Left hindlimb (tissue), 1 donor: ENCODE measurements around the gene IRX3.
"Not testable (repeated sequence)": the region's sequence is repeated elsewhere in the genome, so short reads cannot be mapped to it uniquely, and the experiment has no call there.

Experiments used
- DNase-seq: peaks from one replicate; pipeline ENCODE4 v3.0.0-alpha.2; 2018

Gene IRX3

DNA sequence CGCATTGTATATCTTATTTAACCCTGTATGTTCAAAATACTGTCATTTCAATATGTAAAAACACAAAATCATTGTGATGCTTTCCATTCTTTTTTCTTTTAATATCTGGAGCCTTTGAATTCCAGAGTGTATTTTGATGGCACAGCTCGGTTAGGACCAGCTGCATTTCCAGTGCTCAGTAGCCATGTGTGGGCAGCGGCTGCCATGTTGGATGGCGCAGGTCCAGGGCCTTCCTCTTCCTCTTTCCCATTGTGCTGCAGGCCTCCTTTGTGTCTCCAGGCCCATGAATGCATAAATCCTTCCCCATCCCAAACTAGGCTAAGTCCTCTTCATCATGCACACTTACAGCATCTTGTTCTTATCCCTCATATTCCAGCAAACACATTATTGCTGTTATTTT lies 13.0 kb downstream of the IRX3 start:
- no peak for DNase-seq

DNA sequence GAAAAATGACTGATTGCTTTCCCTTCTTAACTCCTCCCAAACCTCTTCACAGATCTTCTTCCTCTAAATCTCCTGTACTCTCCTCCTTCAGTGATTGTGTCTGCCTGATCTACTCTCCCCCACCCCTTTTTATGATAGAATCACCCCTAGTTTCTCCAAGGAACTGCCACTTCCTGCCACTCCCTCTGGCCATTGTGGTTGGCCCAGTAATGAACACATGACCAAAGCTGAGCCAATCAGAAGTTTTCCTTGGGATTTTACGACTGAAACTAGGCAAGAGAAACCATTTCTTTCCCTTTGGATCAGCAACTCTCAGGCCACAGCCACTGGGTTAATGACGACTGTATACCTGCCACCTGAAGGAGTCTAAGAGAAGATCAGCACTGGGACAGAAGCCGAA lies 15.9 kb downstream of the IRX3 start:
- DNase-seq = no peak

DNA sequence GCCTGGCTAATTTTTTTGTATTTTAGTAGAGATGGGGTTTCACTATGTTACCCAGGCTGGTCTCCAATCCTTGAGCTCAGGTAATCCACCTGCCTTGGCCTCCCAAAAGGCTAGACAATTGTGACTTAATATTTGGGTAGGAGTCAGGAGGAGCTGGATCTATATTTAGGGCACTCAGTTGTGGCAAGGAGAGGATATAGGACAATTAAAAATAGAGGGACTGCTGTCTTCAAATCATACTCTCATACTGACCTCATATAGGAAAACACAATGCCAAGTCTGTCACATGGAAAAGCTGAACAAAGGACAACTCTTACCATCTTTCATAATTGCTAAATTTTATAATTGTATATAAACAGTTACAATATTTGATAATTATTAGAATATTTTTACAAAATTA lies 17.1 kb downstream of the IRX3 start:
- DNase-seq = no peak

DNA sequence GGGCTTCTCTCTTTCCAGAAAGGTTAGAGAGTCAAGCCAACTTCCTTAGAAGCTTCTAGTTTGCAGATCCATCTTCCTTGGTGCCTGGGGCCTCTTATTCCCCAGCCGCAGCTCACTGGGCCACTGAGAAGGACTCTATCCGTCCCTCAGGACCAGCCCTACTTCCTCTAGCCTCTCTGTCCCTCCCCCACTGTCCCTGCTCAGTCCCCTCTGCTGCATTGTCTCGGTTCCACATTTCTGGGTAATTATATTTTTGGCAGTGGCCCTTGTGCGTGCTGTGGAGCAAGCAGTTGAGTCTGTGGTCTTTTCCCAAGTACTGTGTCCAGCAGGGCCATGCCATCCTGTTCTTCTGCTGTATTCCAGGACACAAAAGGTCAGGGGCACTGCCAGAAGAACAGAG lies 17.8 kb downstream of the IRX3 start:
- DNase-seq = no peak

DNA sequence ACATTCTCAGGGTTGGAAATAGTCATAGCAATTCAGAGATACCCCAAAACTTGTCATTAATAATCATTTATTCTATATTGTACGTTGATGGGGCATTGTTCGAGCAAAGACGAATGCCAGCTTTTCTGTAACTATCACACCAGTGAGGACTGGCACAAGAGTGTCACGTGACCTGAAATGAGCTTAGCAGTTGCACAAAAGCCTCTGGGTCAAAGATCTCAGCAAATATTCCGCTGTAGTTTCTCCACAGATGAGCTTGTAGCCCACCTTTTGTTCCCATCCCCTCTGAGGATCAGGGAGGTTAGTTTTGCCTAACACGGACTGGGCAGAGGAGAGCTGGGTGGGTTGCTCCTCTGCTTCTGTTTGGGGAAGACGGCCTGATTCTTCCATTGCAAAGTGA lies 18.2 kb downstream of the IRX3 start:
- DNase-seq = no peak

DNA sequence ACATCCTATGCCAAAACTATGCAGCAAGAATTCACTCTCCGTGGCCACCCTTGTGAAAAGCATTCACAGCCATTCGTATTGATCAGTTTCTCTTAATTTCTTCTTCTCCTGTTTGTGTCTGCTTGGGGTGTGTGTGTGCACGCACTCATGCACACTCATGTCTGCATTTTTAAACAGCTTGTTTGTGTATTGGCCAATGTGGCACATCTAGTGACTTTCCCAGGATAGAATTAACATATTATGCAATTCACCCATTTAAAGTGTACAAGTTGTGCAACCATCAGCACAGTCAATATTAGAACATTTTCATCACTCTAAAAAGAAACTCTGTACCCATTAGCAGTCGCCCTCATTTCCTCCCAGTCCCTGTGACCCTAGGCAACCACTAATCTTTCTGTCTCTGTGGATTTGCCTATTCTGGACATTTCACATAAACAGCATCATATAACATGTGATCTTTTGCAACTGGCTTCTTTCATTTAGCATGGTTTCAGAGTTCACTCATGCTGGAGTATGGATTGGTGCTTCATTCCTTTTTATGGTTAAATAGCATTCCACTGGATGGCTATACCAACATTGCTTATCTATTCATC lies 20.1 kb downstream of the IRX3 start:
- no peak for DNase-seq

DNA sequence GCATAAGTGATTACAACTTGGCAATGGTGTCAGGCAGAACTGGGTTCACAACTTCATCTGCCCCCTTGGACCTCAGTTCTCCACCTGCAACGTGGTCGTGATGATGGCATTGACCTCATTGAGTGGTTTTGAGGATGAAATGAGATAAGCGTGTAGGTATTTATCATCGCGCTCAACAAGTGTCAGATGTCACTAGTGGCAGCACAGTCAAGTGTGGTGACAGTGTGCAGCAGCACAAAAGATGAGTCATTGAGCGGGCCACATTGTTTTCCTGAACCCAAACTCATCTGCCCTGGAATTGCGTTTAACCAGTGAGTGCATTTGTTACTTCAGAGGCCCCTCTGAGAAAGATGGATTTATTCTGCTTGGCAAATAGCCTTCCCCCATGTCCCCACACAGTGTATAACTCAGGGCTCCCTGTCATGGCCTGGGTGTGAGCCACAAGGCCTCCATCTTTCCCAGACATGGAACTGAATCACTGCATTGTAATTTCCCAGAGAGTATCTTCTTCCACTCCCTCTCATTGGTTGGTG lies 20.9 kb downstream of the IRX3 start:
- no peak for DNase-seq

DNA sequence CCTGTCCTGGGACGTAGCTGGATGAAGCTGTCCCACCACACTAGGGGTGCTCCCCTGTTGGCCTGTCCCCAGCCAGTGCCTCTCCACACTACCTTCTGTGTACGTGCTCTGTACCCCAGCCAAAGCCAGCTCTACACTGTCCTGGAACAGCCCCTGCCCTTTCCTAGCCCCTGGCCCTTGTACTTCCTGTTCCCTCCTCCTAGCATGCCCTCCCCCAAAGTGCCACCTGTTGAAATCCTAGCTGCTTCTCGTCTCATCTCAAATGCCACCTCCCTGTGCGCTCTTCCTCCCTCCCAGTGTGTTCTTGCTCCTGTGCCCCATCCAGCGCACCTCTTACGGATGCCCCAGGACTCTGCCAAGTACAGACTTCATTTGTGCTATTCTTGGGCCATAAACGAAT lies 33.5 kb downstream of the IRX3 start:
- no peak for DNase-seq

DNA sequence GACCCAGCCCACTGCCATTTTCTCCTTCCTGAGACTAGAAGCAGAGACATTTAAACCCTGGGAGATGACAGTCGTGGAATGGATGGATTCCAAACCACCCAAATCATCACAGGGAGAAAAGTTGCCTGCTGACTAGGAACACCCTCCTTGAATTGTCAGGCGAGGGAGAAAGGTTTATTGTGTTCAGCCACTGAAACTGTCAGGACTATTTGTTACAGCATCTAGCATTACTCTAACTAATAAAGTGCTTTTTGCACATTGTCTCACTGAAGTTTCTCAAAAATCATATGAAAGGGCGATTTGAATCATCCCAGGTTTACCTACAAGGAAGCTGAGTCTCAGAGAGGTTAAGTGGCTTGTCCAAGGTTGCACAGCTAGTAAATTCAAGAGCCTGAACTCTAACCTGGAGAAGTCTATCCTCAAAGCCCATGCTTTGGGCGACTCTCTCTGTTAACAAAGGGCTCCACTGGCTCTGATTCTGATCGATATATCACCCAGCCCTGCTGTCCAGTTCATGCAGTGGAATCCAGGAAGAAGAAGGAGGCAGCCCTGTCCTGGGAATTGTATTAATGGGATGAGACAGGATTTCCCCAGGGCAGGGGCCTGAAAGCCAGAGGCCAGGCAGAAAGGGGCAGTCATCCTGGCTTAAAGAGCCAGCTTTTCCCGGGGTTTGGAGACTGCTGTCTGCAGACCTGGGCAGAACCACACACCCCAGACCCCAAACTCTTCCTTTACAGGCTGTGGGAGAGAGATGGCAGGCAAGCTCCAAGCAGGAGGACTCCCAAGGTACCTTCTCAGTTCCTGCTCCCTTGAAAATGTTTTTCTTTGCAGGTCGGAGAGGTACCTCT lies 37.5 kb downstream of the IRX3 start:
- no peak for DNase-seq

DNA sequence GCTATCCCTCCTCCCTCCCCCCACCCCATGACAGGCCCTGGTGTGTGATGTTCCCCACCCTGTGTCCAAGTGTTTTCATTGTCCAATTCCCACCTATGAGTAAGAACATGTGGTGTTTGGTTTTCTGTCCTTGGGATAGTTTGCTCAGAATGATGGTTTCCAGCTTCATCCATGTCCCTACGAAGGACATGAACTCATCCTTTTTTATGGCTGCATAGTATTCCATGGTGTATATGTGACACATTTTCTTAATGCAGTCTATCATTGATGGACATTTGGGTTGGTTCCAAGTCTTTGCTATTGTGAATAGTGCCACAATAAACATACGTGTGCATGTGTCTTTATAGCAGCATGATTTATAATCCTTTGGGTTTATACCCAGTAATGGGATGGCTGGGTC lies 38.9 kb downstream of the IRX3 start:
- DNase-seq = not testable (repeated sequence)

DNA sequence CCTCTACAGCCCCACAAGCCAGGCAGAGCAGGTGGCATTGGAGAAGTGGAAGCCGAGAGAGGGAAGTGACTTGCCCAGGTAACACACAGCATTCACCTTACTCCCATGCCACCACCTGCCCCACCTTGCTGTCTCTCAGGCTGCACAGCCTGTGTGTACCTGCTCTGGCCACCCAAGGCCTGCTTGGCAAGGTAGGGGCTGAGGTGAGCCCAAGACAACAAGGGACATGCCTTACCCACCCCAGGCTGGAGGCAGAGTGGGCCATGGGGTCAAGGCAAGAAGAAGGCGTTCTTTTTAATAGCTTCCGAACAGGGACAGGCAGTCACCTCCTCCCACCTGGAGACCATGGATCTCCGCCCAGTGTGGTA lies 40.1 kb downstream of the IRX3 start:
- no peak for DNase-seq

DNA sequence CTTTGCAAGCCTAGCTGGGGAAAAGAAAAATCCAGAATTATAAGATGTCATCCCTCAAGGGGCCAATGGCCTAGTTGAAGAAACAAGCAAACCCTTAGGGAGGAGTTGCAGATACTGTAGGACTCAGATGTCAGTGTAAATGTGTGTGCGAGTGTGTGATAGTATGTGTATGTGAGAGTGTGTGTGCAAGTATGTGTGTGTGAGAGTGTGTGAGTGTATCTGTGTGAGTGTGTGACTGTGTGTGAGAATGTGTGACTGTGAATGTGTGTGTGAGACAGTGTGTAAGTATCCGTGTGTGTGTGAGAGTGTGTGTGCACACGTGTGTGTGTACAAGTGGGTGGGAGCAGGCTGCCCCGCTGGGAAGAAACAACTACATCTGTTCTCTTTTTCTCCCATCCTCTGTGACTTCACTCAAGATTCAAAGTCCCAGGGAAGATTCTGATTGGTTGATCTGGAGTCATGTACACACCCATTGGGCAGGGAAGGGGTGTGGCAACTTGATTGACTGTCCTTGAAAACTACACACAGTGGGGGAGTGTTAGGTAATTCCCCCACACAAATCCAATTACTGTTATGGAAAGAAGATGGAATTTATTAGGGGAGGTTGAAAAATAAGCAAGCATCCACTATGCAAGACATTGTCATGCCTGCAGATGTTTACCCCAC lies 40.7 kb downstream of the IRX3 start:
- DNase-seq = no peak

DNA sequence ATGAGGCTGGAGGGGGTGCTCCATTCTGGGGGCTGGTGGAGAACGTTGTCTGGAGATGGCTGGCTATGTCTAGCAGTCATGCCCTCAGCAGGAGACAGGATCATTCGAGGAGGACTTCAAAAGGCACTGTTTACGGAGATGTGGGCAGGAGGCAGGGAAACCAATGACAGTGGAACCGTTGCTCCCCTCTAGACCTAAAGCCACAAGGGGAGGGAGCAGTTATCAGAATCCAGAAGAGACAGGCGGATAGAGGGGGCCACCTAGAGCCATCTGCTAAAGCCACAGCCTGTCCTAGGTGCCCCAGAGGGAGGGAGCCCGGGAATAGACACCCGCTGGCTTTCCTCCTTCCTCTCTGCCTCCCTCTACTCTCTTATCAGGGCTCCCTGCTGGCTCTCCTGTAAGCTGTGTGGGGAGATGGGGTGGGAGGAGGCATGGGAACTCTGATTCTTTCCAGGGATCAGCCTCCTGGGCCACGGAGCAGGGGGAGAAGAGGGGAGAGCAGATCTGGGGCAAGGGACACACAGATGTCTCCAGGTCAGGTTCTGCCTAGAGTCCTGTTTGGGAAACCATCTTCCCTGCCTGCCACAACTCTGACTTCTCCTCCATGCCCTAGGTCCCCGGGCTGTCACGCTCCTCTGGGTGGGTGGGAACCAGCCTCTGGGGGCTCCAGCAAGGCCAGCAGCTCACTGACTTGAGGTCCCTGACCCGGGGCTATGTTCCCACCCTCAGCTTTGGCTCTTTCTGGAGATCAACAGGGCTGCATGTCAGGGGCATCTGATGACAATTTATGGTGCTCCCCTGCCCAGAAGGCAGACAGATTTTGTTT lies 42.3 kb downstream of the IRX3 start:
- DNase-seq = no peak

DNA sequence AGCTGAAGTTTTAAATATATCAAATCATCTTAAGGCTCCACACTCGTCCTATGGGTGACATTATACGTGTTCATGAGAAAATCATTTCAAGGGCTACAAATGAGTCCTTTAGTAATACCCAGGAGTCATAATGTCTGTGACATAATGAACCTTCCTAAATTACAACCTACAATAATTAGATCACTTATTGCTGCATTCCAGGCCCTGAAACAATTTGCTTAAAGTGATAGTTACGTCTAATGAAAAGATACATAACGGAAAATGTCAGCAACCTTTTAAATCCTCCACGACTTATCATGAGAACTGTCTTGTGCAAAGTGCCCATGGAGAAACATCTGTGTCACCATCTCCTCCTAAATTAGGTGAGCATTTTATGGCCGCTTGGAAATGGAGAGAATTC lies 43.4 kb downstream of the IRX3 start:
- no peak for DNase-seq

DNA sequence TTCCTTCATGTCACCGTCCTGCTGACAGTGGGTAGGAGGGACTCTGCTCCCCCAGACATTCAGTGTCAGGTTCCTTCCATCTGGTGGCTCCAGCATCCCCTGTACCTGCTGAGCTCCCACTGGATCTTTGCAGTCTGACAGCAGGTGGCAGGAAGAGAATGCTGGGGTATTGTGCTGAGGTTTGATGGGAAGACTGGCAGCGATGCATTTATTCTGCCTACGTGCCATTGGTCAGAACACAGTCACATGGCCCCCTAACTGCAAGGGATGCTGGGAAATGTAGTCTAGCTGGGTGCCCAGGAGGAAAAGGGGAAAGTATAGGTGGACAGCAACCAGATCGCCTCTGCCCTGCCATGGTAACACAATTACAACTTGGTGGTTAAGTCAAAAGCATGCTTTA lies 44.4 kb downstream of the IRX3 start:
- no peak for DNase-seq

DNA sequence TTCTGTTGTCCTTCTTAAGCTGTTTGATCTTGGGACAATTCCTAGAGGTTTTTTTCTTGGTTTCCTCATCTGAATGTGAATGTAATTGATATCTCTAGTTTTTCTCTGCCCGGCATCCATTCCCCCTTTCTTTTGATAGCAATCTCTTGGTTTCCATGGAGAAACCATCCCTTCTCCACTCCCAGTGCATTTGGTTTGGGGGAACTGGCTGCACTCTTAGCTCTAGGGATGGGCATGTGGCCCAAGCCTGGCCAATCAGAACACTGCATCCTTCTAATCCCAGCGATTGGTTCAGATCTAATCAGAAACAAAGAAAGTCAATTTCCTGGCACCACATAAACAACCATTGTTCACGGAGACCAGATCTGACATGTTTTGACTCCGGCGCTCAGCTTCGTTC lies 45.1 kb downstream of the IRX3 start:
- DNase-seq = no peak

DNA sequence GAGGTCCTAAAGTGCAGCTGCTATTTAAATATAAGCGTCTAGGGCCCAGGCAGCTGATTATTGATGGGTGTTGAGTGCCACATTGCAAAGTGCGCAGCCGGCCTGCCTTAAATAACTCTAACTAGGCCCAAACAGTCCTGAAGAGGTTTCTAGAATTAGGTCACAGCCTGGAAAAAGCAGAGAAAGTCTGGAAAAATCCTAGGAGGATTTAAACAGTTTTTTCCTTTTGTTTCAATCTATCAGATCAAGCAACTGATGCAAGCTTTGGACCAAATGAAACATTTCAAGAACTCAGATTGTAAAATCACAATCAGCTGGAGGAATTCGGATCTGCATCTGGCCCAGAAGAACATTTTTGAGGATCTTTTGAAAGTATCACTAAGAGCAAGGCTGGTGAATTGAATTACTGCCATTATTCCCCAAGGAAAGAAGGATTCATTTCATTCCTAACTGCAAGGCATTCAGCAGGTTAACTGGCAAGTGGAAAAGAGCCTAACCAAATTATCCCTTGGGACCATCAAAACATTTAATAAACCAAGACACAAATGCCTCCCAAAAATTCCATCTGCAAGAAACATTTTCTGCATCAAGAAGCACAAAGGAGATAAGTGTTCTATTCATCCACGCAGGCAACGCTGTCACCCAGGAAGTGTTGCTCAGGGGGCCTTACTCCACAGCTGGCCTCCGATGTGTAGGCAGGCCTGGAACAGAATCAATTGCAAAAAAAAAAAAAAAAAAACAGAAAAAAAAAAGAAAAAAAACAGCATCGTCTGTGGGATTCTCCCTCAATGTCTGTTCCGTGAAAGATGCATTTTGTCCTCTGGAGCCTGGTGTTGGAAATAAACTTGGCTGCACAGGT lies 46.1 kb downstream of the IRX3 start:
- DNase-seq = no peak

DNA sequence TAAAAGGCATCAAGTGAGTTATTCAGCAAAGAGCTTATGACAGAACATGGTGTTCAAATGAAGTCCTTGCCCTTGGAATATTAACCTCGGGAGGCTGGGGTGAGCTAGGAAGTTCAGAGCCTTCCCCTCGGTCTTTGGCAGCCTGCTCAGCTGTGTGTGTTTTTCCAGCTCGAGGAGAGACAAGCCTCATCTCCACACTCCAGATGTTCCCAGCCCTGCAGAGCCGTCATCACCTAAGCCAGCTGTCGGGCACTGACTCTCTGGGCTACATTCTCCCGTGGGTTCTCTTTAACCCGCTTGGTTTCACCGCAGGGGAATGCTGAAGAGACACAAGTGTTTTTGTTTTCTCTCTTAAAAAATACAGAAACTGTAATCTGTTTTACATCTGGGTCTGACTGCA lies 47.1 kb downstream of the IRX3 start:
- peak; percentile 61 for DNase-seq

DNA sequence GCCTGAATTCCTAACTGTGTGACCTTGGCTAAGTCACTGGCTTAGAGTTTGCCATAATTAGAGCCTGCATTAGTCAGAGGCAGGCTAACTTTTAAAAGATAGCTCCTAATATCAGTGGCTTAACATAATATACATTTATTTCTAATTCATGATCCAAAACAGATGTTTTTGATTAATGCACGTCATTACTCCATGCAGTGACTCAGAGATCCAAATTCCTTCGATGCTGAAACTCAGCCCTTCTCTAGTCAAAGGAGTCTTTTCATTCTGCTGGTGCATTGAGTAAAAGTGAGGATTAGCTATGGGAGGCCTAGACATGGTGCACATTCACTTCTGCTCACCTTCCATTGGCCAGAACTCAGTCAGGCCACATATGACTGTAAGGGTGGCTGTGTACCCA lies 49.8 kb downstream of the IRX3 start:
- no peak for DNase-seq

DNA sequence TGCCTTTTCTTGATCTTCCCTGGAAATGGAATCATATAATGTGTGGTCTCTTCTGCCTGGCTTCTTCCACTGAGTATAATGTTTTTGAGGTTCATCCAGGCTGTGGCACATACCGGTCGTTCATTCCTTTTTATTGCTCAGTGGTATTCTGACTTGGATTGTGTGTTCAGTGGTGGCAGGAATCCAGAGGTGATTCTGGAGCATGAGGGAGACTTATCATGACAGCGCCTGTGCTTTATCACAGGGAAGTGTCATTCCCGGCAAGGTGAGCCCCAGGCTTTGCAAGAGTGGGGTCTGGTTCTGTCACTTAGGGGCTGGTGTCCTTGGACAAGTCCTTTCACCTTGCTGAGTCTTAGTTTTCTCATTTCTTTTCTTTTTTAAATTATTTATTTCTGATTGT lies 53.0 kb downstream of the IRX3 start:
- no peak for DNase-seq
